Neural cell (in vitro differentiated cells): Measurements from ENCODE around the gene HEPACAM2. TPM values are rescaled to one million over a fixed set of nuclear protein-coding genes. Genes with fewer than 3 reads are reported as not detected.

Experiments used
- H2AFZ ChIP-seq: fragments of 200-600, 300-800 bp; sonication (generic), shearing (Covaris generic); 2 replicates; pipeline ENCODE4 v1.6.0; 2014; ENCODE audit warnings: low read depth, mild to moderate bottlenecking, antibody characterized with exemption, low read length, moderate library complexity
- H3F3A ChIP-seq: fragments of 200-600 bp; shearing (Covaris generic); 2 replicates; pipeline ENCODE4 v1.6.1; 2016; ENCODE audit warnings: mild to moderate bottlenecking, moderate library complexity, mixed read lengths, antibody characterized with exemption, low read length; ENCODE audit not compliant: insufficient read depth, poor library complexity, severe bottlenecking
- H3K27ac ChIP-seq: fragments of 200-600, 300-800 bp; sonication (generic), shearing (Covaris generic); 2 replicates; pipeline ENCODE4 v1.5.1; 2014; ENCODE audit warnings: mild to moderate bottlenecking, low read length, moderate library complexity
- H3K27me3 ChIP-seq: fragments of 300-800, 200-600 bp; sonication (generic), shearing (Covaris generic); 2 replicates; pipeline ENCODE4 v1.6.0; 2014; ENCODE audit warnings: mild to moderate bottlenecking, low read depth, low read length, moderate library complexity; ENCODE audit not compliant: insufficient read depth
- H3K36me3 ChIP-seq: fragments of 300-800, 200-600 bp; sonication (generic), shearing (Covaris generic); 2 replicates; pipeline ENCODE4 v1.5.1; 2014; ENCODE audit warnings: mild to moderate bottlenecking, antibody characterized with exemption, low read length, moderate library complexity; ENCODE audit not compliant: insufficient read depth
- H3K4me2 ChIP-seq: fragments of 300-800, 200-600 bp; sonication (generic), shearing (Covaris generic); 2 replicates; pipeline ENCODE4 v1.6.0; 2014; ENCODE audit warnings: mild to moderate bottlenecking, low read length
- H3K4me3 ChIP-seq: fragments of 300-800, 200-600 bp; sonication (generic), shearing (Covaris generic); 2 replicates; pipeline ENCODE4 v1.5.1; 2014; ENCODE audit warnings: mild to moderate bottlenecking, low read length, moderate library complexity
- H3K79me2 ChIP-seq: fragments of 200-600 bp; shearing (Covaris generic); replicated peaks from 2 replicates; pipeline ENCODE4 v1.6.0; 2014; ENCODE audit warnings: mild to moderate bottlenecking, low read length, moderate library complexity; ENCODE audit not compliant: insufficient read depth
- H3K9ac ChIP-seq: fragments of 300-800, 200-600 bp; sonication (generic), shearing (Covaris generic); 2 replicates; pipeline ENCODE4 v1.6.1; 2016; ENCODE audit warnings: mild to moderate bottlenecking, low read length, mixed read lengths
- H3K9me2 ChIP-seq: fragments of 200-600 bp; shearing (Covaris generic); 2 replicates; pipeline ENCODE4 v1.6.1; 2016; ENCODE audit warnings: mild to moderate bottlenecking, low read length, mixed read lengths; ENCODE audit not compliant: insufficient read depth
- H3K9me3 ChIP-seq: fragments of 200-600, 300-800 bp; sonication (generic), shearing (Covaris generic); 2 replicates; pipeline ENCODE4 v1.6.1; 2016; ENCODE audit warnings: mild to moderate bottlenecking, mixed run types, low read length, moderate library complexity, mixed read lengths
- H4K20me1 ChIP-seq: fragments of 200-600 bp; shearing (Covaris generic); 2 replicates; pipeline ENCODE4 v1.6.1; 2016; ENCODE audit warnings: mild to moderate bottlenecking, mixed run types; ENCODE audit not compliant: insufficient read depth
- EP300 ChIP-seq: fragments of 450-650 bp; conservative IDR thresholded peaks from 2 replicates; pipeline ENCODE4 v1.6.1; 2014; ENCODE audit warnings: antibody characterized with exemption, mild to moderate bottlenecking, moderate library complexity; ENCODE audit not compliant: poor library complexity, severe bottlenecking
- EZH2 ChIP-seq: fragments of 200-600, 300-800 bp; shearing (Covaris generic), sonication (generic); IDR thresholded peaks from 2 replicates; pipeline ENCODE4 v1.6.1; 2014; ENCODE audit warnings: antibody characterized with exemption, low read length, borderline replicate concordance, mild to moderate bottlenecking; ENCODE audit not compliant: insufficient read depth, poor library complexity, severe bottlenecking
- MXI1 ChIP-seq: fragments of 450-650 bp; conservative IDR thresholded peaks from 2 replicates; pipeline ENCODE4 v1.6.1; 2014; ENCODE audit warnings: antibody characterized with exemption, mild to moderate bottlenecking; ENCODE audit not compliant: poor library complexity, severe bottlenecking
- POLR2AphosphoS5 ChIP-seq: IDR thresholded peaks from 2 replicates; pipeline ENCODE4 v1.6.1; 2012
- RAD21 ChIP-seq: fragments of 450-650 bp; conservative IDR thresholded peaks from 2 replicates; pipeline ENCODE4 v1.6.1; 2014; ENCODE audit warnings: antibody characterized with exemption, mild to moderate bottlenecking, moderate library complexity
- SMC3 ChIP-seq: fragments of 450-650 bp; conservative IDR thresholded peaks from 2 replicates; pipeline ENCODE4 v1.6.1; 2014; ENCODE audit warnings: antibody characterized with exemption, mild to moderate bottlenecking, moderate library complexity; ENCODE audit not compliant: poor library complexity
- TAF1 ChIP-seq: IDR thresholded peaks from 2 replicates; pipeline ENCODE4 v1.6.1; 2012; ENCODE audit warnings: low read depth
- polyA plus RNA-seq: library from polyadenylated mRNA; depleted of rRNA; stranded (reverse); fragments of >200 nt; gene quantifications from 2 replicates; pipeline ENCODE4 v1.2.3, GENCODE V29; 2014
- TF ChIP-seq, protein P1 (sequence below): IDR thresholded peaks from 2 replicates; pipeline ENCODE4 v1.6.1; 2012; ENCODE audit warnings: borderline replicate concordance
- TF ChIP-seq, protein P2 (sequence below): fragments of 450-650 bp; IDR thresholded peaks from 2 replicates; pipeline ENCODE4 v1.5.1; 2014; ENCODE audit warnings: antibody characterized with exemption, mild to moderate bottlenecking, moderate library complexity; ENCODE audit not compliant: poor library complexity, severe bottlenecking

The HEPACAM2 gene
- polyA plus RNA-seq, 1 donor from 2014 or later: 0.35 TPM

DNA sequence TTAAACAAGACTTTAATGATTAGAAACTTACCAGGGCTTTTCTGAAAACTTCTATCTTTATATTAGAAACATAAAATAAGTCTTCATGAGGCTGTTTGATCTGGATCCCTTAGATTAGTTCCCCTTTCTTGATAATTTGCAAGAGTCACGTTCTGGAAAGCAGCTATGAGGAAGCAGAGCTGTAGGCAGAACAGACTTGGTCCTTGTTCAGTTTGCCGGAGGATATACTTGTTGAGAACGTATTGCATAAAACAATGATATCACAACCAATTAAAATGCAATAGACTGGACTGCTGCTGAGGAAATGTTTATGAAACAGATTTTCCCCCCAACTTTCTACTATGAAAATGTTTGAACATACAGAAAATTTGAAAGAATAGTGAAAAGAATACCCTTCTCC, 80.9 kb downstream of the HEPACAM2 start:
- Histone ChIP-seq H3K9me3 (no peaks in the 10 kb centered on the region), H4K20me1 (no peaks in the 10 kb centered on the region), H3K79me2 (no peaks in the 10 kb centered on the region), H3K27ac (no peak overlapping the region), H3K27me3 (no peaks in the 10 kb centered on the region), H3K9me2 (no peaks in the 10 kb centered on the region), H3K4me2 (no peak overlapping the region), H3K4me3 (no peak overlapping the region), H3F3A (no peaks in the 10 kb centered on the region), H3K9ac (no peak overlapping the region), H2AFZ (no peak overlapping the region), H3K36me3 (no peaks in the 10 kb centered on the region)
- TF ChIP-seq MXI1: no peak
- TF ChIP-seq POLR2AphosphoS5: no peak
- no peak for TF ChIP-seq EP300
- TF ChIP-seq SMC3: no peak

DNA sequence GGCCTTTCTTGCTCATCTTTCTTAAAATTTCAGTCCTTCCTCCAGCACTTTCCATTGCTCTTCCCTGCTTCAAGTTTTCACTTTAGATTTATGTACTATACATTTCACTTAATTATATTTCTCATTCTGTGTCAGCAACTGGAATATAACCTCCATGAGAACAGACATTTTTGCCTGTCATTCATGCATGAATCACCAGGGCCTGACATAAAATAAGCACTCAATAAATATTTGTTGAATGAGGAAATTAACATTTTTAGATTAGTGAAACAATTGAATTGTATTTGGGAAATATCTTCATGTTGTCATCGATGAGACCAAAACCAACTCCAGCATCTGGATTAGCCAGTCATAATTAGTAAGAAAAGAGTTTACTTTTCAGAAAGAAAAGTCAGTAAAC, 84.1 kb downstream of the HEPACAM2 start:
- H3K36me3 ChIP-seq: no peaks in the 10 kb centered on the region
- no peak overlapping the region for H3K9ac ChIP-seq
- no peaks in the 10 kb centered on the region for H3F3A ChIP-seq
- H3K9me2 ChIP-seq: no peaks in the 10 kb centered on the region
- no peak overlapping the region for H3K4me2 ChIP-seq
- no peaks in the 10 kb centered on the region for H3K27me3 ChIP-seq
- no peaks in the 10 kb centered on the region for H3K79me2 ChIP-seq
- no peak overlapping the region for H2AFZ ChIP-seq
- no peaks in the 10 kb centered on the region for H3K9me3 ChIP-seq
- no peak overlapping the region for H3K27ac ChIP-seq
- H4K20me1 ChIP-seq: no peaks in the 10 kb centered on the region
- H3K4me3 ChIP-seq: no peak overlapping the region
- no peak for TF ChIP-seq SMC3
- no peak for TF ChIP-seq RAD21
- TF ChIP-seq EZH2: no peak
- TF ChIP-seq, protein P1, sequence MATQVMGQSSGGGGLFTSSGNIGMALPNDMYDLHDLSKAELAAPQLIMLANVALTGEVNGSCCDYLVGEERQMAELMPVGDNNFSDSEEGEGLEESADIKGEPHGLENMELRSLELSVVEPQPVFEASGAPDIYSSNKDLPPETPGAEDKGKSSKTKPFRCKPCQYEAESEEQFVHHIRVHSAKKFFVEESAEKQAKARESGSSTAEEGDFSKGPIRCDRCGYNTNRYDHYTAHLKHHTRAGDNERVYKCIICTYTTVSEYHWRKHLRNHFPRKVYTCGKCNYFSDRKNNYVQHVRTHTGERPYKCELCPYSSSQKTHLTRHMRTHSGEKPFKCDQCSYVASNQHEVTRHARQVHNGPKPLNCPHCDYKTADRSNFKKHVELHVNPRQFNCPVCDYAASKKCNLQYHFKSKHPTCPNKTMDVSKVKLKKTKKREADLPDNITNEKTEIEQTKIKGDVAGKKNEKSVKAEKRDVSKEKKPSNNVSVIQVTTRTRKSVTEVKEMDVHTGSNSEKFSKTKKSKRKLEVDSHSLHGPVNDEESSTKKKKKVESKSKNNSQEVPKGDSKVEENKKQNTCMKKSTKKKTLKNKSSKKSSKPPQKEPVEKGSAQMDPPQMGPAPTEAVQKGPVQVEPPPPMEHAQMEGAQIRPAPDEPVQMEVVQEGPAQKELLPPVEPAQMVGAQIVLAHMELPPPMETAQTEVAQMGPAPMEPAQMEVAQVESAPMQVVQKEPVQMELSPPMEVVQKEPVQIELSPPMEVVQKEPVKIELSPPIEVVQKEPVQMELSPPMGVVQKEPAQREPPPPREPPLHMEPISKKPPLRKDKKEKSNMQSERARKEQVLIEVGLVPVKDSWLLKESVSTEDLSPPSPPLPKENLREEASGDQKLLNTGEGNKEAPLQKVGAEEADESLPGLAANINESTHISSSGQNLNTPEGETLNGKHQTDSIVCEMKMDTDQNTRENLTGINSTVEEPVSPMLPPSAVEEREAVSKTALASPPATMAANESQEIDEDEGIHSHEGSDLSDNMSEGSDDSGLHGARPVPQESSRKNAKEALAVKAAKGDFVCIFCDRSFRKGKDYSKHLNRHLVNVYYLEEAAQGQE: no peak
- TF ChIP-seq TAF1: no peak
- TF ChIP-seq EP300: no peak
- TF ChIP-seq, protein P2, sequence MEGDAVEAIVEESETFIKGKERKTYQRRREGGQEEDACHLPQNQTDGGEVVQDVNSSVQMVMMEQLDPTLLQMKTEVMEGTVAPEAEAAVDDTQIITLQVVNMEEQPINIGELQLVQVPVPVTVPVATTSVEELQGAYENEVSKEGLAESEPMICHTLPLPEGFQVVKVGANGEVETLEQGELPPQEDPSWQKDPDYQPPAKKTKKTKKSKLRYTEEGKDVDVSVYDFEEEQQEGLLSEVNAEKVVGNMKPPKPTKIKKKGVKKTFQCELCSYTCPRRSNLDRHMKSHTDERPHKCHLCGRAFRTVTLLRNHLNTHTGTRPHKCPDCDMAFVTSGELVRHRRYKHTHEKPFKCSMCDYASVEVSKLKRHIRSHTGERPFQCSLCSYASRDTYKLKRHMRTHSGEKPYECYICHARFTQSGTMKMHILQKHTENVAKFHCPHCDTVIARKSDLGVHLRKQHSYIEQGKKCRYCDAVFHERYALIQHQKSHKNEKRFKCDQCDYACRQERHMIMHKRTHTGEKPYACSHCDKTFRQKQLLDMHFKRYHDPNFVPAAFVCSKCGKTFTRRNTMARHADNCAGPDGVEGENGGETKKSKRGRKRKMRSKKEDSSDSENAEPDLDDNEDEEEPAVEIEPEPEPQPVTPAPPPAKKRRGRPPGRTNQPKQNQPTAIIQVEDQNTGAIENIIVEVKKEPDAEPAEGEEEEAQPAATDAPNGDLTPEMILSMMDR: no peak
- TF ChIP-seq POLR2AphosphoS5: no peak
- TF ChIP-seq MXI1: no peak
